Panc1 (cell line): ENCODE results near the gene LRRC59. TPM values are rescaled to one million over a fixed set of nuclear protein-coding genes. Genes with fewer than 3 reads are reported as not detected.

Experiments
- ATAC-seq: fragments of 200-7000 bp; cut with Tn5 transposase; 2 replicates; pipeline ENCODE4 v1.9.1; 2020; ENCODE audit warnings: mild to moderate bottlenecking, moderate library complexity
- BruUV-seq: library from RNA; stranded (reverse); fragments of 400-500 nt; replicated peaks from 2 replicates; lab custom pipeline; 2021; lab: Mats Ljungman, UMichigan
- CTCF ChIA-PET: fragments of 300-600 bp; sonication (Branson Sonifier 250); formaldehyde crosslinking; loops from one replicate; lab custom pipeline; 2022; ENCODE audit warnings: antibody characterized with exemption; lab: Charles Lee
- POLR2A ChIA-PET: fragments of 300-600 bp; sonication (Branson Sonifier 250); formaldehyde crosslinking; loops from one replicate; lab custom pipeline; 2022; ENCODE audit warnings: antibody characterized with exemption; lab: Charles Lee
- DNase-seq: peaks from one replicate; pipeline ENCODE4 v3.0.0-alpha.2; 2010; ENCODE audit warnings: low read depth, low spot score
- H3K27ac ChIP-seq: 2 replicates; pipeline ENCODE4 v1.5.1; 2011; ENCODE audit warnings: mild to moderate bottlenecking, low read length, inconsistent platforms
- H3K27me3 ChIP-seq: fragments of 200-500 bp; sonication (Bioruptor generic); 2 replicates; pipeline ENCODE4 v1.6.0; 2014; ENCODE audit warnings: low read length, inconsistent platforms; ENCODE audit not compliant: control insufficient read depth, insufficient read depth
- H3K36me3 ChIP-seq: fragments of 200-500 bp; sonication (Bioruptor generic); 2 replicates; pipeline ENCODE4 v1.5.1; 2014; ENCODE audit warnings: inconsistent platforms, mild to moderate bottlenecking, low read length, moderate library complexity; ENCODE audit not compliant: control insufficient read depth, insufficient read depth
- H3K4me1 ChIP-seq: 2 replicates; pipeline ENCODE4 v1.5.1; 2011; ENCODE audit warnings: inconsistent platforms, mild to moderate bottlenecking, low read length, moderate library complexity; ENCODE audit not compliant: control insufficient read depth, insufficient read depth
- H3K4me3 ChIP-seq, 2 experiments: 2 replicates each; pipeline ENCODE4 v1.5.1; 2011 to 2012; ENCODE audit warnings: low read depth in 2 of 2, low read length in 2 of 2, mild to moderate bottlenecking in 2 of 2, inconsistent platforms in 1 of 2, moderate library complexity in 1 of 2
- H3K9me3 ChIP-seq: fragments of 200-500 bp; sonication (Bioruptor generic); 2 replicates; pipeline ENCODE4 v1.5.1; 2014; ENCODE audit warnings: low read depth, mild to moderate bottlenecking, inconsistent platforms, low read length, moderate library complexity; ENCODE audit not compliant: control insufficient read depth, insufficient read depth
- POLR2AphosphoS5 ChIP-seq: IDR thresholded peaks from 2 replicates; pipeline ENCODE4 v1.6.1; 2012; ENCODE audit warnings: mild to moderate bottlenecking, low read depth, low read length, moderate library complexity
- SIN3A ChIP-seq: IDR thresholded peaks from 2 replicates; pipeline ENCODE4 v1.6.1; 2012; ENCODE audit warnings: low read depth, mild to moderate bottlenecking, low read length, moderate library complexity, borderline replicate concordance; ENCODE audit not compliant: insufficient read depth
- TCF7L2 ChIP-seq: IDR thresholded peaks from 2 replicates; pipeline ENCODE4 v1.6.1; 2011; ENCODE audit warnings: mild to moderate bottlenecking, low read depth, low read length, inconsistent platforms
- in situ Hi-C: cut with HindIII; loops from 2 replicates; pipeline ENCODE4 v1.10.0; 2016; ENCODE audit warnings: low sequenced_read_pairs, low pct_unique_long_range_greater_than_20kb
- intact Hi-C: fragments of 100-400 bp; cut with micrococcal nuclease; formaldehyde crosslinking; loops from one replicate; pipeline ENCODE4 v1.10.0; 2022; ENCODE audit not compliant: unreplicated experiment
- total RNA-seq: library from RNA; stranded (reverse); gene quantifications from one replicate; pipeline ENCODE4 v1.2.1, GENCODE V29; 2021; ENCODE audit not compliant: unreplicated experiment
- TF ChIP-seq, protein P1 (sequence below), 2 experiments: IDR thresholded peaks; 2 replicates each; pipeline ENCODE4 v1.6.1; 2011 to 2012; ENCODE audit warnings: low read depth in 2 of 2, control low read depth in 1 of 2, low read length in 1 of 2, mild to moderate bottlenecking in 1 of 2, moderate library complexity in 1 of 2; ENCODE audit not compliant: insufficient read depth in 1 of 2
- TF ChIP-seq, protein P2 (sequence below): fragments of 450-650 bp; IDR thresholded peaks from 2 replicates; pipeline ENCODE4 v1.5.1; 2017; ENCODE audit warnings: mild to moderate bottlenecking

Gene LRRC59
- total RNA-seq, 1 experiment from 2014 or later = 167 TPM

DNA sequence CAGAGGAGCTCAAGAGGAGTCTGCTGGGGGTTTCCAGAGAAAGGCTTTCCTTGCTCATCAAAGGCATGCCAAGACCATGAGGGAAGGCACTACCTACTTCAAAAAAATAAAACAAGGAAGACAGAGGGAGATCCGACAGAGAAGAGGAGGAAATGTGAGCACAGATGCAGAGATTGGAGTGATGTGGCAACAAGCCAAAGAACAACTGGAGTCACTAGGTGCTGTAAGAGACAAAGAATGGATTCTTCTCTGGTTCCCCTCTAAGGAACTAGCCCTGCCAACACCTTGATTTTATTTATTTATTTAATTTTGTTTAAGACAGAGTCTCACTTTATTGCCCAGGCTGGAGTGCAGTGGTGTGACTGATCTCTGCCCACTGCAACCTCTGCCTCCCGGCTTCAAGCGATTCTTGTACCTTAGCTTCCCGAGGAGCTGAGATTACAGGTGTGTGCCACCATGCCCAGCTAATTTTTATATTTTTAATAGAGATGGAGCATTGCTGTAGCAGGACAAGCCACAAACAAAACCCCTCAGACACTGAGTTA lies 14.9 kb upstream of the LRRC59 start:
- no peaks in the 10 kb centered on the region for H3K36me3 ChIP-seq
- H3K9me3 ChIP-seq = no peaks in the 10 kb centered on the region
- POLR2A ChIA-PET = no interaction called here
- no peak overlapping the region for H3K27ac ChIP-seq
- CTCF ChIA-PET = interaction anchor here (0.9 kb wide), 1 partner anchor 15 kb away, joined by 3 read pairs; the partner anchor contains the start of gene LRRC59
- no peaks in the 10 kb centered on the region for H3K27me3 ChIP-seq
- intact Hi-C loops = no loop called here
- TF ChIP-seq, protein P1, sequence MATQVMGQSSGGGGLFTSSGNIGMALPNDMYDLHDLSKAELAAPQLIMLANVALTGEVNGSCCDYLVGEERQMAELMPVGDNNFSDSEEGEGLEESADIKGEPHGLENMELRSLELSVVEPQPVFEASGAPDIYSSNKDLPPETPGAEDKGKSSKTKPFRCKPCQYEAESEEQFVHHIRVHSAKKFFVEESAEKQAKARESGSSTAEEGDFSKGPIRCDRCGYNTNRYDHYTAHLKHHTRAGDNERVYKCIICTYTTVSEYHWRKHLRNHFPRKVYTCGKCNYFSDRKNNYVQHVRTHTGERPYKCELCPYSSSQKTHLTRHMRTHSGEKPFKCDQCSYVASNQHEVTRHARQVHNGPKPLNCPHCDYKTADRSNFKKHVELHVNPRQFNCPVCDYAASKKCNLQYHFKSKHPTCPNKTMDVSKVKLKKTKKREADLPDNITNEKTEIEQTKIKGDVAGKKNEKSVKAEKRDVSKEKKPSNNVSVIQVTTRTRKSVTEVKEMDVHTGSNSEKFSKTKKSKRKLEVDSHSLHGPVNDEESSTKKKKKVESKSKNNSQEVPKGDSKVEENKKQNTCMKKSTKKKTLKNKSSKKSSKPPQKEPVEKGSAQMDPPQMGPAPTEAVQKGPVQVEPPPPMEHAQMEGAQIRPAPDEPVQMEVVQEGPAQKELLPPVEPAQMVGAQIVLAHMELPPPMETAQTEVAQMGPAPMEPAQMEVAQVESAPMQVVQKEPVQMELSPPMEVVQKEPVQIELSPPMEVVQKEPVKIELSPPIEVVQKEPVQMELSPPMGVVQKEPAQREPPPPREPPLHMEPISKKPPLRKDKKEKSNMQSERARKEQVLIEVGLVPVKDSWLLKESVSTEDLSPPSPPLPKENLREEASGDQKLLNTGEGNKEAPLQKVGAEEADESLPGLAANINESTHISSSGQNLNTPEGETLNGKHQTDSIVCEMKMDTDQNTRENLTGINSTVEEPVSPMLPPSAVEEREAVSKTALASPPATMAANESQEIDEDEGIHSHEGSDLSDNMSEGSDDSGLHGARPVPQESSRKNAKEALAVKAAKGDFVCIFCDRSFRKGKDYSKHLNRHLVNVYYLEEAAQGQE (IDR thresholded peaks at IDR 0.05; ENCODE audit: insufficient read depth in 1 of 2, low read depth in 2 of 2, low read length in 1 of 2) = no peak
- TF ChIP-seq, protein P2, sequence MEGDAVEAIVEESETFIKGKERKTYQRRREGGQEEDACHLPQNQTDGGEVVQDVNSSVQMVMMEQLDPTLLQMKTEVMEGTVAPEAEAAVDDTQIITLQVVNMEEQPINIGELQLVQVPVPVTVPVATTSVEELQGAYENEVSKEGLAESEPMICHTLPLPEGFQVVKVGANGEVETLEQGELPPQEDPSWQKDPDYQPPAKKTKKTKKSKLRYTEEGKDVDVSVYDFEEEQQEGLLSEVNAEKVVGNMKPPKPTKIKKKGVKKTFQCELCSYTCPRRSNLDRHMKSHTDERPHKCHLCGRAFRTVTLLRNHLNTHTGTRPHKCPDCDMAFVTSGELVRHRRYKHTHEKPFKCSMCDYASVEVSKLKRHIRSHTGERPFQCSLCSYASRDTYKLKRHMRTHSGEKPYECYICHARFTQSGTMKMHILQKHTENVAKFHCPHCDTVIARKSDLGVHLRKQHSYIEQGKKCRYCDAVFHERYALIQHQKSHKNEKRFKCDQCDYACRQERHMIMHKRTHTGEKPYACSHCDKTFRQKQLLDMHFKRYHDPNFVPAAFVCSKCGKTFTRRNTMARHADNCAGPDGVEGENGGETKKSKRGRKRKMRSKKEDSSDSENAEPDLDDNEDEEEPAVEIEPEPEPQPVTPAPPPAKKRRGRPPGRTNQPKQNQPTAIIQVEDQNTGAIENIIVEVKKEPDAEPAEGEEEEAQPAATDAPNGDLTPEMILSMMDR = no peak
- TF ChIP-seq TCF7L2 = no peak
- TF ChIP-seq POLR2AphosphoS5 = no peak
- TF ChIP-seq SIN3A = no peak
- BruUV-seq = no TSS peak
- in situ Hi-C loops = no loop called here
- no peak overlapping the region for H3K4me3 ChIP-seq
- no peaks in the 10 kb centered on the region for H3K4me1 ChIP-seq
- DNase-seq = no peak
- no peak for ATAC-seq

DNA sequence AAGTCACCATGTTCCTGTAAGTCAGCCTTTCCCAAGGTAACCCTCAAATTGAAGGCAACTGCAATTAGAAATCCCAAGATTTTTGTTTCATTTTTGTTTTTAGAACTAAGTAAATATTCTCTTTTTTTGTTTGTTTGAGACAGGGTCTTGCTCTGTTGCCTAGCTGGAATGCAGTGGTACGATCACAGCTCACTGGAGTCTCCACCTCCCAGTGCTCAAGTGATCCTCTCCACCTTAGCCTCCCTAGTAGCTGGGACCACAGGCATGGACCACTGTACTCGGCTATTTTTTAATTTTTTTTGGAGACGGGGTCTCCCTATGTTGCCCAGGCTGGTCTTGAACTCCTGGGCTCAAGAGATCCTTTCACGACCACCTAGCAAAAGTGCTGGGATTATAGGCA lies 10.6 kb upstream of the LRRC59 start:
- no peaks in the 10 kb centered on the region for H3K36me3 ChIP-seq
- ChIA-PET POLR2A (no interaction called here), CTCF (no interaction called here)
- H3K27ac ChIP-seq = no peak overlapping the region
- in situ Hi-C loops = no loop called here
- no peaks in the 10 kb centered on the region for H3K4me1 ChIP-seq
- intact Hi-C loops = no loop called here
- TF ChIP-seq TCF7L2 = no peak
- no peak for TF ChIP-seq POLR2AphosphoS5
- TF ChIP-seq, protein P2 = no peak
- TF ChIP-seq SIN3A = no peak
- TF ChIP-seq, protein P1 (IDR thresholded peaks at IDR 0.05; ENCODE audit: insufficient read depth in 1 of 2, low read depth in 2 of 2, low read length in 1 of 2) = no peak
- BruUV-seq = no TSS peak
- H3K4me3 ChIP-seq = no peak overlapping the region
- ATAC-seq (no peak), DNase-seq (no peak)
- no peaks in the 10 kb centered on the region for H3K9me3 ChIP-seq
- no peaks in the 10 kb centered on the region for H3K27me3 ChIP-seq
